HG03159 (cell line): ENCODE measurements around the gene CDH13.

Source experiments
- ATAC-seq: cut with Tn5 transposase; IDR thresholded peaks from one replicate; pipeline ENCODE4 v1.9.1; 2021; ENCODE audit warnings: mild to moderate bottlenecking, moderate library complexity; ENCODE audit not compliant: unreplicated experiment

CDH13 gene

DNA sequence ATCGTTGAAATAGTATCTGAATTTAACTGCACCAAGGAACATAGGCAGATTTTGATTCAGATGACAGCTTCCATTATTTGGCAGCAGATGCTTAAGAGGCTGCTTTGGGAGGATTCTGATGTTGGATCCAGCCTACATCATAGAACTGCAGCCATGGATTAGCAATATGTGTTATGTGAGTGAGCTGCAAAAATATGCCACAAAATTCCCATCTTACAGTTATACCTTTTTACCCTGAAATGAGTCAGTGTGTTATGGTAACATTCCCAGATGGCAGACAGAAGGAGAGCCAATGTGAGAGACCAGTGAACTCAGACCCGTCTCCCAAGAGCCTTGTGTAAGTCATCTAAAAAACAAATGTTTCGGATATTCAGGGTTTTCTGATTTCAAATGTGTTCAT lies 206.1 kb downstream of the CDH13 start:
- ATAC-seq, result no peak

DNA sequence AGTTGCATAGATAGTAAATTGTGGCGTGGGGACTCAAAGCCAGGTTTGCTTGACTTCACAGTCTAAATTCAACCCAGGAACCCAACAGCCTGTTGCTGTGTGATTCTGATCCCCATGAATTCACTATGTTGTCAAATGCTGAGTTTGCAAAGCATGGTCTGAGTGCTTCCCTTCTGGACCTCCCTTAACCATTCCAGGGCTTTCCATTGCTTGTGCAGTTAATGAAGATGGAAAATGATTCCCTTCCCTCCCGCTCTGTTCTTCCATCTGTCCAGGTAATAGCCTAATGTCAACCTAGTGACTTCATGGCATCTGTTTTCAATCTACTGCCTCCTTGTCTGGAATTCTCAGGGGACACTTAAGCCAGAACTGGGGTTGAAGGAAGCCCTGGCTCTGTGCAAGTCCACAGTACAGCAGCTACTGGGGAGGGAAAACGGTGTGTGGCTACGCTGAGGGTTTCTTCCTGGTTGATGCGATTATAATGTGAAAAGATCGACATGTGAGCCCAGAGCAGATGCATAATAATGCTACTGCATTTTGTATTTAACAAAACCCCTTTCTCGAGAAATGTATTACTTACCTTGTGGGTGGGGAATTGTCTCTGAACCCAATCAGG lies 206.7 kb downstream of the CDH13 start:
- ATAC-seq, result no peak

DNA sequence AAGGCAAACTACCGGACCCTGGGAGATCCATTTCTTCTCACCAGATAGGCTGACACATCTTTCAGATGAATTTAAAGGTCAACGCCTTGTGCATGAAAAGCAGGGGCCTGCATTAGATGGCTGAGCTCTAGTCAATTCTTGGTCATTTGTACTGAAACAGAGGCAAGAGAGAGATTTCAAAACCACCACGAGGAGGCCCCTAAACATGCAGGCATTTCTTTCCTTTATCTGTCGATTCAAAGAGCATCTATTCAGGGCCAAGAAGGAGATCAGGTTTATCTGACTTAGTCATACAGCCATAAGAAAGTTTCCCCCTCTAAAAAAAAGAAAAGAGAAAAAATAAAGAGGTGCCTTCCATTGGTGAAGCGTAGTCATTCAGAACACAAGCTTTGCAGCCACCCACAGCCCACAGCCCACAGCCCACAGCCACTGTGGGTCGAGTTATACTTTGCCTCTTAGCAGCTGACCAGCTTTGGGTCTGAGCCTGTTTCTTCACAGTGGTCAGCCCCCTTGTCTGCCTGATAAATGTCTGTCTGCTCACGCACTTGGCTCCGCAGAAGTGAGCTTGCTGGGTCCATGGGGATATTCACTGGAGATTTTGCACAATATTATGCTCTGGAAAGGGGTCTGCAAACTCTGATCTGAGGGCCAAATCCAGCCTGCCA lies 207.5 kb downstream of the CDH13 start:
- no peak for ATAC-seq

DNA sequence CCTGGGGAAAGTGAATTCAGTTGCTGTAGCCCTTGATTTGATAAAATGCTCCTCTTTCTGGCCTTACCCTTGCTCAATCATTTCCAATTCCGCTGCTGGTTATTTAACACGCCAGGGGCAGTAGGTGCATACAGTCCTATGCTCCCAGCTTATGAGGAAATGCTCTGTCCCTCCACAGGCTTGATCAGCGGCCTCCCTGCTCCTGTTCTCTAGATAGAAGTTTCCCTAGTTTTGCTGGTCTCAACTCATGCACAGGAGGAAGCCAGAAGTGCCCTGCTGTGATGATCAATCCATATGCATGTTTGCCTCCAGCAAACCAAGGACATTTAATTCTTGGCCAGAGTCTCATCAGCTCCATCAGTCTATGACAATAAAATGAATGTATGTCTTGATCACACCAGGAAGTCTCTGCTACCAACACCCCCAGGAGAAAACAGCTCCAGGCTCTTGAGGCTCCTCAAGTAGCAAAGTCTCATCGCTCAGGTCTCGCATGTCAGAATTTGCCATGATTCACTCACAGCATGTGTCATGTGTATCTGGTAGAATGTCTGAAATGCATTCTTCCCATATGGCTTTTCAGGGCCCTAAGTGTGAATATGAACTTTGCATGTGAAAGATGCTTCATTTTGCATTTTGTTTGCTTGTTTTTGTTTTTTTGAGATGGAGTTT lies 208.9 kb downstream of the CDH13 start:
- ATAC-seq, result no peak

DNA sequence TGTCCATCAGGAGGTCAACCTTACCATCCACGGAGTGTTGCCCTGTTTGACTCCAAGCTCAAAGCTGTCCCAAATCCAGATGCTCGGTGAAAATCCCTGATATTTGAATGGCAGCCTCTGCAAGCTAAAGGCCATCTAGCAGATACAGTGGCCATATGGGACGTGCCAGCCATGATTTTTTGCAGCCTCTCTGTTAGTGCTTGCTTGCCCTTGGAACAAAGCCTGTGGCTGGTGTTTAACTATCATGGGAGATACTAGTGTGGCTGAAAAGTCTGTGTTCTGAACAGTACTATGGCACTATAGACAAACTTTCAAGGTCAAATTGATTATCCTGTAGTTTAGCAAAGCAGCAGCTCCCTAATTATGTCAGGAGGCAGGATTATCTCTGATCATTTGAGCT lies 214.3 kb downstream of the CDH13 start:
- ATAC-seq, result no peak

DNA sequence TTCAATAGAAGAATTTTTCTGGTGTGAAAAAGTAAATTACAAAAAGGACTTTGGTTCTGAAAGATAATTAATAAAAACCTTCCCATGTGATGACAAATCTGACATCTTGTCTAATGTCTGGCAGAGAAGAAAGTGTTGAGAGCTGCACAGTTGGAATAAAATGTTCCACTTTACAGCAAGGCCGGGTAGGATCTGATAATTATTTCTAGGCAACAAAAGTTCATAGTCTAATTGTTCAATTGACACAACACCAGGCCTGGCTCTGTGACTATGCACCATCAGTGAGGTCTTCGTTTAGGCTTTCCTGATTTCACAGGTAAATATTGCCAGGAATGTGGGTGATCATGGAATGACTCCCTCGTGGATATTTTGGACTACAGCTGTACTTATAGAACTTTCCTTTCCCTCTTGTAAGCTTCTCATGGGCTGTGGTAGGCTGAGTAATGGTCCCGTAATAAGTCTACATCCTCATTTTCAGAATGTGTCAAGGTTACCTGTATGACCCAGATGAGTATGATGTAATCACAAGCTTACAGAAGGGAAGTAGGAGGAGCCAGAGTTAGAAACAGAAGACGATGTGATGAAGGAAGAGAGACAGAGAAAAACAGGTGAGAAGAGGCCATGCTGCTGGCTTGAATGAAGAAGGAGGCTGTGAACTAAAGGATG lies 217.0 kb downstream of the CDH13 start:
- ATAC-seq, result no peak

DNA sequence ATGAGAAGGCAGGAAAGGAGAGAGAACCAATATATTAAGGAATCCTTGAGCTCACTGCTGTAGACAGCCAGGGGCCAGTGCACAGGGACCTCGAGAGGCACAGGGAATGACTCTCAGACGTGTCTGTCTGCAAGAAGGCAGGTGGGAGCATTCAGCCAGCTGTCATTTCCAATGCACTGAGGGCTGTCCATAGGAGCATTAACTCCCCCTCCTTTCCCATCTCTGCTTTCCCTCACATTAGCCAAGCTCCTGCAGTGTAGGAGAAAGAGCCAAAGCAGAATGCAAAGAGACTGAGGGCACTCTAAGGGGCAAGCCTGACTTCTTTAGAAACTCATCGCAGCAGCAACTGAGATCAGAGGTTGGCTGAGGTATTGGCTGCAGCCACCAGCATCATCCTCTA lies 218.3 kb downstream of the CDH13 start:
- ATAC-seq, result no peak

DNA sequence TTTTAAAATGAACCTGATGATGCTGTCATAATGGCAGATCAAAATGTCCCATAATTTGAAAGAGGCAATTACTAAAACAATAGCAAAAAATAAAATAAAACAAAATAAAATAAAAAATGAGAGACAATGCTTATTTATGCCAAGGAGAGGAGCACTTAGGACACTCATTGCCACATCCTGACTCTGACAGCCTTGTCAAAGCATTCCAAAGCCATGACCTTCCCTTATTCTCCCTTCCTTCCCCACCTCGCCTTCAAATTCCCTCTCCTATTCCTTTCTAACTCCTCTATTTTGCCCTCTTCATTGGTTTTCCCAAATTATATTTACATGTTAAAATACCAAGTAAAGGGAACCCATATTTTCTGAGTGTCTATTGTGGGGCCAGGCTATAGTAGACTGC lies 220.0 kb downstream of the CDH13 start:
- no peak for ATAC-seq

DNA sequence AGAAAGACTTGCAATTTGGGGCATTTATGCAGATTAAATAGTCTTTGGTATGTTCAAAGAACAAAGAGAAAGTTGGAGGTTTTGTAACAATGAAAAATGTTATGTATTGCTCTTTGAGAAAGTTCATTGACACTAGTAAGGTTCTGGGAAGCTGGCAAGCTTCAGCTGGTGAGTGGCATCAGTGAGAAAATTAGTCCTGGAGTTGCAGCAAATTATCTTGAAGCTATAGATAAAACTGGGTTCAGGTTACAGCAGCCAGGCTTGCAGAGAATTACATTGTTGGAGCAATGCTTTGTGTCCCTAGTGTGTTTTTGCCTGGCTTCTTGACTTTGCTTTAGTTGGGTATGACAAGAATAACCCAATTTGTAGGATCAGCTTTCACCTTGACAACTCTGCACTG lies 221.2 kb downstream of the CDH13 start:
- ATAC-seq, result no peak

DNA sequence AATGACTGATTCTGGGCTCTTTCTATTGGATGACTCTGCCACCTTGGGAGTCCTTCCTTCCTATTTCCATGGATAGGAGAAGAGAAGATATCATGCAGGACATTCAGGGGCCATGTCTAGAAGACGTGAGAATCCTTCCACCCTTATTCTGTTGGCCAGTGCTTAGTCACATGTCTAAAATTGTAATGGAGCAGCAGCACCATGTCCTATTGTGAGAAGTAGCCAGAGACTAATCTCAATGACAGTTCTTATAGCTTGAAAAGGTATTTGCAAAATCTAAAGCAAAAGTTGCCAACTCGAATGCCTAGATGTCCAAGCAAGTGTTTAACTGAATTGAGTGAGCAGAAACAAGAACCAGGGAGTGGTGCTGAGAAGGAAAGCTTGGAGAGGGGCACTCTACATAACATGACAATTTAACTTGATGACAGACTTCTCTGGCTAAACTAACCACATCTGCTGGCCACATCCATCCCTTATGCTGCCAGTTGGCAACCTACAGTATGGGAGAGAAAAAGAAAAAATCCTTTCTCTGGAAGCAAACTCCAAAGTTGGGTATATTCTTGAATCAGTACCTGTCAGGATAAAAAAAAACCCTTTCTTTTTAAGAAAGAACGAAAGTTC lies 225.7 kb downstream of the CDH13 start:
- ATAC-seq, result no peak

DNA sequence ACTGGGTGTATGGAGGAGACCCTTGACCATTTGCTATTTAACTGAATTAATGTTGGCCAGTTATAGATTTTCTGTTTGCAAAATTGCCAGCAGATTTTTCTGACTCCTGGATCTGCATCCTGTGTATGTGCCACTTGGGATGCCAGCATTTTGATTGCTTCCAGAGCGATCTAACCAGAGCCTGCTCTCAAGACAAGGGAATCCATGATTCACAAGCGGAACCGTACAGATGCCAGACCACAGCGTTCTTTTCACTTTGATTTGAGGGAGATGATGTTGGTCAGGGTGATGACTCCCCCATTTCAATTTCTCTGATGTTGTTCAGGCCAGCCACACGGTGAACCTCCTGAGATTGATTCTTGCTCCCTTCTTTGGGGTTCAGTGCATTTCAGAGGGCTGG lies 228.7 kb downstream of the CDH13 start:
- ATAC-seq, result no peak

DNA sequence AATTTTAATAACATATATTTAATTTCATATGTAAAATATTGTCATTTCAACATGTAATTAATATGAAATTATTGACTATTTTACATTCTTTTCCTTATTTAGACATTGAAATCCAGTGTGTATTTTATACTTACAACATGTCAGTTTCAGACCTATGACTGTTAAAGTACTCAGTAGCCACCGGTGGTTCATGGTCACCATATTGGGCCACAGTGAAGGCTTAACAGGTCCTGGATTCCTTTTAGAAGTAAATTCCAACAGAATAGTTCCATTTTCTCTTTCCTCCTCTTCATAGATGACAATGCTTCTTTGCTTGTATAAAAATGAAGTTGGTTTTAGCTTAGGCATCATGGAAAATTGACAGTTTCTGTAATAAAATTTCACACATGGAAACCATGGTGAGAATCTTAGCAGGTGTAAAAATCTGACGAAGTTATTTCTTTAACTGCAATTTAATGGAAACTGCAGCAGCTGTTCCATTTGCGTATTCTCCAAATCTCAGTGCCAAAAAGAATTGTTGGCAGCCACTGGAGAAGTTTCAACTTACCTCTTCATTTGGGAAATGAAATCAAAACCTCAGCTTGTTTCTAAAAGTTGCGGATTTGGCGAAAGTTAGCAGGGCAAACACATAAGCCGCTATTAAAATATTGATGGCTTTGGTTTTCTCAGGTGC lies 231.1 kb downstream of the CDH13 start:
- ATAC-seq, result no peak

DNA sequence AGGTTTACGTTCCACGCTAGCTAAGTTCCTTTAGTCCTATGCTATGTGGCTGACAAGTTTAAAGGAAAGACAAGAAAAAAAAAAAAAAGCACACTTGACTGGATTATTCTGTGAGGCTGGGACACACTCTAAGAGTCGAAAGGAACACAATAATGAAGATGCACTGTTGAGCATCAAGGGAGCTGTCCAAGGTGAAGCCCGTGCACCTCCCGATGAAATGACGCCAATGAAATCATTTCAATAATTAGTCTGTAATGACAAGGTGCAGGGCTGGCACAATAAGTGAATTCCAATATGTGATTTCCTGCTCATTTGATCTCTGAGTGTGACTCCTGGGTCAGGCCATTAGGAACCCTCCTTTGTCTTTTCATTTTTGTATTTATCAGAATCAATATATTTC lies 232.9 kb downstream of the CDH13 start:
- no peak for ATAC-seq

DNA sequence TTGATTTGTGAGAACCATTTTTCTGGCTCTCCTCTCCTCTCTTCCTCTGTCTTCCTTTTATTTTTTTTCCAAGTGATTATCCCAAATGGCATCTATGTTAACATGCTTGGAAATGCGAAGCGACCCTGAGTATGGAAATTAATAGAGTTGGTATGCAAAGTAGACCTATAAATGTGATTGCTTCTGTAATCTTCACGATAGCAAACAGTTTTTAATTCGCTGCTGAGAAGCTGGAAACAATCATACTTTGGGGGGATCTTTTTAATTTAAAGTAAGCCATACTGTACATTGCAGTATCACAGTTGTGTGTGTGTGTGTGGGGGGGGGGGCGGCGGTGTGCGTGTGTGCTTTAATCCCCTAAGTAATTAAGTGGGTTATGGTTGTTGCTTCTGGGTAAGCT lies 233.3 kb downstream of the CDH13 start:
- ATAC-seq, result no peak

DNA sequence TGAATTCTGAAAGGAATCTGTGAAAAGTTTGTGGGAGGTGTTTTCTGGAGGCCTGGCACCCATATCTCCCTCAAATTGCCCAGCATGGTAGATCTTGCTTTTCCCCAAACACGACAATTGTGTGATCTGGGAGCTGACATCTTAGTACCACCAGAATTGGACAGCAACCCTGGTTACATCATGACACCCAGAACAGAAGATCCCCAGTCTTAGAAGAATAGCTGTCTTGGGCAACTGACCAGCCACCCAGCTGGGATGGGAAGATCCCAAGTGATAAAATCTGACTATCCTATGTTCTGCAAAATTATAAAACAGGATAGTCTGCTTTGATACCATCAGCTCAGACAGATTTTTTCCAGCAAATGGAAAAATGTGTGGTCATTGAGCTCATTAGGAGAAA lies 235.3 kb downstream of the CDH13 start:
- no peak for ATAC-seq

DNA sequence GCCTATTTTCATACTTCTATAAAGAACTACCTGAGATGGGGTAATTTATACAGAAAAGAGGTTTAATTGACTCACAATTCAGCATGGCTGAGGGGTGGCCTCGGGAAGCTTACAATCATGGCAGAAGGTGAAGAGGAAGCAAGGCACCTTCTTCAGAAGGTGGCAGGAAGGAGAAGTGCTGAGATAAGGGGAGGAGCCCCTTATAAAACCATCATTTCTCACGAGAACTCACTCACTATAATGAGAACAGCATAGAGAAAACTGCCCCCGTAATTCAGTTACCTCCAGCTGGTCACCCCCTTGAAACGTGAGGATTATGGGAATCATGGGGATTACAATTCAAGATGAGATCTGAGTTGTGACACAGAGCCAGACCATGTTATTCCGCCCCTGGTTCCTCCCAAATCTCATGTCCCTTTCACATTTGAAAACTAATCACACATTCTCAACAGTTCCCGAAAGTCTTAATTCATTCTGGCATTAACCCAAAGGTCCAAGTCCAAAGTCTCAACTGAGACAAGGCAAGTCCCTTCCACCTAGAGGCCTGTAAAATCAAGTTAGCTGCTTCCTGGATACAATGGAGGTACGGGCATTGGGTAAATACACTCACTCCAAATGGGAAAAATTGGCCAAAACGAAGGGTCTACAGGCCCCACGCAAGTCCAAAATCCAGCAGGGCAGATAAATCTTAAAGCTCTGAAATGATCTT lies 237.7 kb downstream of the CDH13 start:
- no peak for ATAC-seq

DNA sequence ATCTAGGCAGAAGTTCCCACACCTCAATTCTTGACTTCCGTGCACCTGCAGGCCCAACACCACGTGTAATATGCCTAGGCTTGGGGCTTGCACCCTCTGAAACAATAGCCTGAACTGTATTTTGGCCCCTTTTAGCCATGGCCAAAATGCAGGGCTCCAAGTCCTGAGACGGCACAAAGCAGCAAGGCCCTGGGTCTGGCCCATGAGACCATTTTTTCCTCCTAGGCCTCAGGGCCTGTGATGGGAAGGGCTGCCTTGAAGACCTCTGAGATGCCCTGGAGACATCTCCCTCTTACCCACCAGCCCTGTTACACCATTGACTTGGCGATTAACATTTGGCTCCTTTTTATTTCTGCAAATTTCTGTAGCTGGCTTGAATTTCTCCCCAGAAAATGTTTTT lies 238.6 kb downstream of the CDH13 start:
- ATAC-seq, result no peak

DNA sequence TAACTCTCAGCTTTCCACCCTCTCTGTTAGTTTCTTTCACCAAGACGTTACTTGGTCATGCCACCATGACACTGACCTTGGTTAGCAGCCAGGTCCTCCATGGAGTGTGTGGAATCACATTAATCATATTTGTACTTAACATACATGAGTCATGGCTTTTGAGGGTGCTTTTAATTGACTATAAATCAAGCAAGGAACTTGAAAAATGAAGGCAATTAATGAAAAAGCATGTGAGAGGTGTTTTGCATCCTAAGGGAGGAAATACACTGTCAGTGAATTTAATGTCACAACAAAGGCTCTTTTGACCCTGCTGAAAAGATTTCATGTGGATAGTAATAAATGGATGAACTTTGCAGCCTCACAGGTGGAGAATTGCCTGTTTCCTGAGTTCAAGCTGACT lies 240.7 kb downstream of the CDH13 start:
- ATAC-seq, result no peak

DNA sequence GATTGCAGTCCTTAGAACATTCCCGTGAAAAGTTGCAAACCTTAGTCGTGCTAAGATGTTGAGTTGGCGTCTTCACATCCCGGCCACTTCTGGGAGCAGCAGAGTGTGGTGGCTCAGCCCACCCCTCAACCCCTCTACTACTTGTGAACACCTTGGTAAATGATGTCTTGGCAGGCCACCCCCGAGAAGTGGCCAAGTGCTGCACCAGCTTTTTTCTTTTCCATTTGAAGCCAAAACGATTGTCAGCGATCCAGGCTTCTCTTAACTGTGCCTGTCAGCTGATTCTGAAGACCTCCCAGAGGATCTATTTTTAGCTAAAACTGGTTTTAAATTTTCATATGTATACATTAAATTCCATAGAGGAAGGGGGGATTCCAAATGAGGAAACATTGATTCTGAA lies 247.5 kb downstream of the CDH13 start:
- ATAC-seq, result no peak

DNA sequence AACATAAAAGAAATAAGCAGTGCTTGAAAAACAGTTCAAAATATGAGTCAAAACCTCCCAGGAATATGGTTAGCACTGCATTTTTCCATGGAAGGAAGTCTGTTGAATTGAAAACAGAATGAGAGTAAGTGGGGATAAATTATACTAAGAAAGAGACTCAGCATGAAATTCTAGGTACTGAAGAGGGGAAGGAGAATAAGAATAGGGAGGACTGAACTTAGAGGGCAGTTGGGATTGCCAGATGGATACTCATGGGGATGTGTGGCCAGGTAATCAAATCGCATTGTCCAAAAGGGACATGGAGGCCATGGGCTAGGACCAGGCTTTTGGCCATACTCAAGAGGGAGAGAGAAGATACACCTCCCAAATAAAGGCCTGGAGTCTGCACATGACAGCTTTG lies 247.9 kb downstream of the CDH13 start:
- no peak for ATAC-seq
